HCT116 (cell line): Measurements from ENCODE around the gene ZNHIT1. TPM values are rescaled to one million over a fixed set of nuclear protein-coding genes. Genes with fewer than 3 reads are reported as not detected.
A peak's percentile ranks its signal among the peaks of the same experiment; 100 is the strongest.

Source experiments
- ATAC-seq: fragments of 200-7000 bp; cut with Tn5 transposase; 2 replicates; pipeline ENCODE4 v1.9.1; 2020; ENCODE audit warnings: mild to moderate bottlenecking, moderate library complexity
- BruUV-seq: library from RNA; stranded (reverse); fragments of 400-500 nt; replicated peaks from 2 replicates; lab custom pipeline; 2021; lab: Mats Ljungman, UMichigan
- CTCF ChIA-PET: fragments of 300-600 bp; sonication (Branson Sonifier 250); formaldehyde crosslinking; loops from one replicate; lab custom pipeline; 2021; ENCODE audit warnings: antibody characterized with exemption; lab: Charles Lee
- POLR2A ChIA-PET: fragments of 300-600, 350-600 bp; sonication (Branson Sonifier 250); formaldehyde crosslinking; loops from one replicate; lab custom pipeline; 2021; ENCODE audit warnings: antibody characterized with exemption; lab: Charles Lee
- RAD21 ChIA-PET, 2 experiments: fragments of 300-600 bp; sonication (Branson Sonifier 250); formaldehyde crosslinking; loops; one replicate each; lab custom pipeline; 2023; ENCODE audit warnings: low total read pairs in 2 of 2; ENCODE audit not compliant: uncharacterized antibody in 2 of 2, unreplicated experiment in 2 of 2, low non-redundant PET in 1 of 2; lab: Charles Lee
- DNase-seq: peaks from one replicate; pipeline ENCODE4 v3.0.0-alpha.2; 2010; ENCODE audit warnings: low read depth, low spot score
- H2AFZ ChIP-seq: fragments of 200-600 bp; shearing (Covaris generic), sonication (generic); 2 replicates; pipeline ENCODE4 v1.6.1; 2017; ENCODE audit warnings: low read depth, mixed run types, mixed read lengths, antibody characterized with exemption, low read length; ENCODE audit not compliant: poor library complexity, severe bottlenecking
- H3K27ac ChIP-seq: 2 replicates; pipeline ENCODE4 v1.5.1; 2012; ENCODE audit warnings: low read depth, low read length
- H3K27me3 ChIP-seq: fragments of 200-600 bp; sonication (generic); 2 replicates; pipeline ENCODE4 v1.6.1; 2016; ENCODE audit warnings: mixed run types, low read length, mixed read lengths; ENCODE audit not compliant: insufficient read depth
- H3K36me3 ChIP-seq, 2 experiments: fragments of 200-500 bp in 1 of 2; fragments of 200-600 bp in 1 of 2; sonication (Bioruptor generic) in 1 of 2; sonication (generic) in 1 of 2; 2 replicates each; pipeline versions ENCODE4 v1.5.1 to v1.6.1; 2014 to 2016; ENCODE audit warnings: low read length in 2 of 2, inconsistent platforms in 1 of 2, mixed read lengths in 1 of 2, mixed run types in 1 of 2; ENCODE audit not compliant: insufficient read depth in 2 of 2, control insufficient read depth in 1 of 2
- H3K4me1 ChIP-seq, 2 experiments: fragments of 200-600 bp in 1 of 2; sonication (generic) in 1 of 2; 2 replicates each; pipeline versions ENCODE4 v1.5.1 to v1.6.1; 2012 to 2017; ENCODE audit warnings: low read length in 2 of 2, inconsistent platforms in 1 of 2, mild to moderate bottlenecking in 1 of 2, mixed read lengths in 1 of 2, mixed run types in 1 of 2, moderate library complexity in 1 of 2; ENCODE audit not compliant: insufficient read depth in 2 of 2, control insufficient read depth in 1 of 2
- H3K4me2 ChIP-seq: fragments of 200-600 bp; sonication (generic); 2 replicates; pipeline ENCODE4 v1.6.1; 2017; ENCODE audit warnings: mixed run types, low read length, mixed read lengths
- H3K4me3 ChIP-seq, 2 experiments: fragments of 200-600 bp in 1 of 2; sonication (generic) in 1 of 2; replicated peaks in 1 of 2; 2 replicates each; pipeline ENCODE4 v1.5.1; 2011 to 2016; ENCODE audit warnings: low read length in 2 of 2, control low read depth in 1 of 2, low read depth in 1 of 2, mild to moderate bottlenecking in 1 of 2, mixed read lengths in 1 of 2, mixed run types in 1 of 2
- H3K79me2 ChIP-seq: fragments of 200-600 bp; sonication (generic); 2 replicates; pipeline ENCODE4 v1.6.1; 2017; ENCODE audit warnings: mild to moderate bottlenecking, mixed run types, low read length, moderate library complexity, mixed read lengths; ENCODE audit not compliant: insufficient read depth
- H3K9ac ChIP-seq: fragments of 200-600 bp; sonication (generic); 2 replicates; pipeline ENCODE4 v1.6.1; 2016; ENCODE audit warnings: low read length, mixed read lengths
- H3K9me2 ChIP-seq: fragments of 200-600 bp; sonication (generic), shearing (Covaris generic); 2 replicates; pipeline ENCODE4 v1.6.1; 2017; ENCODE audit warnings: mixed run types, mild to moderate bottlenecking, moderate library complexity; ENCODE audit not compliant: insufficient read depth
- H3K9me3 ChIP-seq, 2 experiments: fragments of 200-500 bp in 1 of 2; fragments of 200-600 bp in 1 of 2; sonication (Bioruptor generic) in 1 of 2; sonication (generic) in 1 of 2; 2 replicates each; pipeline ENCODE4 v1.6.1; 2014 to 2017; ENCODE audit warnings: low read length in 2 of 2, mixed read lengths in 2 of 2, inconsistent platforms in 1 of 2, low read depth in 1 of 2, mild to moderate bottlenecking in 1 of 2, mixed run types in 1 of 2, moderate library complexity in 1 of 2; ENCODE audit not compliant: control insufficient read depth in 1 of 2, insufficient read depth in 1 of 2
- H4K20me1 ChIP-seq: fragments of 200-600 bp; sonication (generic), shearing (Covaris generic); 2 replicates; pipeline ENCODE4 v1.6.1; 2017; ENCODE audit warnings: mixed run types, mild to moderate bottlenecking, moderate library complexity; ENCODE audit not compliant: insufficient read depth
- CBX3 ChIP-seq: IDR thresholded peaks from 2 replicates; pipeline ENCODE4 v1.6.1; 2012; ENCODE audit warnings: low read depth
- CTCF ChIP-seq, 3 experiments: fragments of 200-600 bp in 1 of 3; sonication (generic) in 1 of 3; IDR thresholded peaks in 2 of 3; conservative IDR thresholded peaks in 1 of 3; 2 replicates each; pipeline ENCODE4 v1.5.1; 2012 to 2017; ENCODE audit warnings: low read depth in 2 of 3, low read length in 2 of 3, antibody characterized with exemption in 1 of 3, borderline replicate concordance in 1 of 3, control low read depth in 1 of 3, mild to moderate bottlenecking in 1 of 3, mixed read lengths in 1 of 3, mixed run types in 1 of 3, moderate library complexity in 1 of 3; ENCODE audit not compliant: insufficient read depth in 1 of 3
- EGR1 ChIP-seq: IDR thresholded peaks from 2 replicates; pipeline ENCODE4 v1.6.1; 2012; ENCODE audit warnings: low read depth
- ELF1 ChIP-seq: IDR thresholded peaks from 2 replicates; pipeline ENCODE4 v1.6.1; 2012; ENCODE audit warnings: low read depth, borderline replicate concordance
- EZH2 ChIP-seq: fragments of 200-600 bp; sonication (generic); IDR thresholded peaks from 2 replicates; pipeline ENCODE4 v1.6.1; 2017; ENCODE audit warnings: antibody characterized with exemption, mixed run types
- EZH2phosphoT487 ChIP-seq: fragments of 200-600 bp; IDR thresholded peaks from 2 replicates; pipeline ENCODE4 v1.6.1; 2018; ENCODE audit warnings: antibody characterized with exemption, borderline replicate concordance
- FOSL1 ChIP-seq: IDR thresholded peaks from 2 replicates; pipeline ENCODE4 v1.6.1; 2012; ENCODE audit warnings: low read depth
- JUND ChIP-seq: IDR thresholded peaks from 2 replicates; pipeline ENCODE4 v1.6.1; 2012
- MAX ChIP-seq: IDR thresholded peaks from 2 replicates; pipeline ENCODE4 v1.6.1; 2012
- POLR2A ChIP-seq: IDR thresholded peaks from 2 replicates; pipeline ENCODE4 v1.7.0; 2011; ENCODE audit warnings: borderline replicate concordance; ENCODE audit not compliant: insufficient read depth, insufficient read length; ENCODE audit errors: extremely low read depth
- POLR2AphosphoS5 ChIP-seq: IDR thresholded peaks from 2 replicates; pipeline ENCODE4 v1.6.1; 2011; ENCODE audit warnings: mild to moderate bottlenecking, low read depth, low read length, moderate library complexity
- REST ChIP-seq: IDR thresholded peaks from 2 replicates; pipeline ENCODE4 v1.6.1; 2012; ENCODE audit warnings: low read depth
- SIN3A ChIP-seq: IDR thresholded peaks from 2 replicates; pipeline ENCODE4 v1.6.1; 2012; ENCODE audit warnings: low read depth
- SP1 ChIP-seq: IDR thresholded peaks from 2 replicates; pipeline ENCODE4 v1.6.1; 2012; ENCODE audit warnings: low read depth
- SRF ChIP-seq: IDR thresholded peaks from 2 replicates; pipeline ENCODE4 v1.6.1; 2012; ENCODE audit warnings: low read depth
- TCF7L2 ChIP-seq: IDR thresholded peaks from 2 replicates; pipeline ENCODE4 v1.7.0; 2011; ENCODE audit warnings: borderline replicate concordance, inconsistent platforms; ENCODE audit not compliant: insufficient read depth, insufficient read length; ENCODE audit errors: extremely low read depth
- YY1 ChIP-seq: IDR thresholded peaks from 2 replicates; pipeline ENCODE4 v1.6.1; 2011; ENCODE audit warnings: low read length, low read depth, moderate library complexity, mild to moderate bottlenecking; ENCODE audit not compliant: insufficient replicate concordance; ENCODE audit errors: extremely low read depth
- ZBTB33 ChIP-seq: IDR thresholded peaks from 2 replicates; pipeline ENCODE4 v1.6.1; 2011; ENCODE audit warnings: mild to moderate bottlenecking, low read length, moderate library complexity; ENCODE audit not compliant: insufficient replicate concordance; ENCODE audit errors: extremely low read depth
- ZNF274 ChIP-seq: fragments of 200-500 bp; sonication (Bioruptor generic); IDR thresholded peaks from 2 replicates; pipeline ENCODE4 v1.6.1; 2014; ENCODE audit warnings: mild to moderate bottlenecking, low read depth, low read length, inconsistent platforms
- intact Hi-C: fragments of 100-400 bp; cut with micrococcal nuclease; formaldehyde crosslinking; loops from 2 replicates; pipeline ENCODE4 v1.10.0; 2022
- total RNA-seq: library from RNA; stranded (reverse); gene quantifications from one replicate; pipeline ENCODE4 v1.2.1, GENCODE V29; 2021; ENCODE audit not compliant: unreplicated experiment

ZNHIT1 gene
- total RNA-seq, 1 experiment from 2014 or later = 69.4 TPM

GRCh38 chr7:101251871-101252659 is 34.1 kb downstream of the ZNHIT1 start:
- intact Hi-C loops = no loop called here
- peaks cover 45% of the 10 kb centered on the region for H3K79me2 ChIP-seq
- ChIA-PET POLR2A (interaction anchor here (0.7 to 1.7 kb wide), 2 partner anchors 8 to 34 kb away, joined by 3 to 6 read pairs; partner anchors contain the start of genes PLOD3 and ZNHIT1), CTCF (interaction anchor here (1.0 to 1.3 kb wide), 4 partner anchors 8 to 108 kb away, joined by 4 to 7 read pairs (median 4); no protein-coding TSS in a partner anchor), RAD21 (no interaction called here)
- ATAC-seq (peak; percentile 100), DNase-seq (peak; percentile 97)
- peaks cover 0 to 16% of the 10 kb centered on the region in 2 experiments; a peak in 3 of 4 replicates for H3K4me1 ChIP-seq
- H3K9me3 ChIP-seq = no peaks in the 10 kb centered on the region
- no peaks in the 10 kb centered on the region for H3K9me2 ChIP-seq
- H3K4me3 ChIP-seq = peak overlapping the region; percentile 97 to 99
- no peaks in the 10 kb centered on the region for H3K27me3 ChIP-seq
- H3K36me3 ChIP-seq = peaks cover 4 to 5% of the 10 kb centered on the region in 2 experiments
- peak overlapping the region; percentile 29 for H2AFZ ChIP-seq
- H3K27ac ChIP-seq = peak overlapping the region; percentile 59
- H4K20me1 ChIP-seq = no peaks in the 10 kb centered on the region
- TSS peak; percentile 73 for BruUV-seq
- peak overlapping the region; percentile 82 for H3K4me2 ChIP-seq
- peak overlapping the region; percentile 84 for H3K9ac ChIP-seq
- no peak for TF ChIP-seq SP1
- no peak for TF ChIP-seq SIN3A
- no peak for TF ChIP-seq EZH2
- no peak for TF ChIP-seq ELF1
- no peak for TF ChIP-seq EGR1
- TF ChIP-seq SRF = no peak
- TF ChIP-seq MAX = no peak
- no peak for TF ChIP-seq JUND
- TF ChIP-seq POLR2A = peak; percentile 59
- TF ChIP-seq ZBTB33 = peak; percentile 27
- no peak for TF ChIP-seq CBX3
- TF ChIP-seq POLR2AphosphoS5 = peak; percentile 82
- no peak for TF ChIP-seq EZH2phosphoT487
- no peak for TF ChIP-seq ZNF274
- TF ChIP-seq REST = no peak
- TF ChIP-seq CTCF (IDR thresholded peaks at IDR 0.05 in 2 of 3, conservative IDR thresholded peaks at IDR 0.05 in 1 of 3; ENCODE audit: borderline replicate concordance in 1 of 3, insufficient read depth in 1 of 3, low read depth in 2 of 3, low read length in 2 of 3) = no peak
- TF ChIP-seq YY1 = no peak
- peak; percentile 19 for TF ChIP-seq TCF7L2
- TF ChIP-seq FOSL1 = no peak
